Measurements from ENCODE around the gene OR52E2. TPM values are rescaled to one million over a fixed set of nuclear protein-coding genes. Genes with fewer than 3 reads are reported as not detected.

OR52E2 gene
- total and polyA plus RNA-seq, 2 of the 4 experiments (the other 2 are of a cell fraction): not detected

DNA sequence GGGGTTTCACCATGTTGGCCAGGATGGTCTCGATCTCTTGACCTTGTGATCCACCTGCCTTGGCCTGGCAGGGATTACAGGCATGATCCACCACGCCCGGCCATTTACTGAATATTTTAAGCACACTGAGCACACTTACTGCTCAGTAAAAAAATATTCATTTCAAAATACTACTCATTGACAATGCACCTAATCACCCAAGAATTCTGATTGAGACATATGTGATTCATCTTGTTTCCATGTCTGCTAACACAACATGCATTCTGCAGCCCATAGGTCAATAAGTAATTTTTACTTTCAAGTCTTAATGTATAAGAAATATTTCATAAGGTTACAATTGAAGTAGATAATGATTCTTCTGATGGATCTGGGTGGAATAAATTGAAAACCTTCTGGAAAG lies 17.3 kb downstream of the OR52E2 start:
- Histone ChIP-seq H3K4me3 (ENCODE audit: insufficient read depth, low read depth, low read length) (no peak overlapping the region), H3K27me3 (ENCODE audit: control insufficient read depth, insufficient read depth, low read length) (no peaks in the 10 kb centered on the region), H4K8ac (ENCODE audit: low read depth in 2 of 2, low read length in 2 of 2) (no peak overlapping the region), H2BK20ac (ENCODE audit: low read depth, low read length) (no peak overlapping the region), H3K23ac (ENCODE audit: low read depth, low read length) (no peak overlapping the region), H4K20me1 (ENCODE audit: insufficient read depth, low read length) (no peaks in the 10 kb centered on the region), H3K4me2 (ENCODE audit: low read depth, low read length) (no peak overlapping the region), H3K27ac (ENCODE audit: insufficient read depth, low read length) (no peak overlapping the region), H2AK9ac (replicated peaks; ENCODE audit: low read depth, low read length, poor library complexity) (no peak overlapping the region), H2BK5ac (ENCODE audit: low read depth, low read length, poor library complexity, severe bottlenecking) (no peak overlapping the region), H3K14ac (replicated peaks; ENCODE audit: low read depth, low read length) (no peak overlapping the region), H3K9me1 (ENCODE audit: insufficient read depth, low read length) (no peaks in the 10 kb centered on the region), H2AK5ac (ENCODE audit: low read depth, low read length) (no peak overlapping the region), H2BK120ac (ENCODE audit: low read depth, low read length) (no peak overlapping the region), H3K79me1 (ENCODE audit: low read depth in 1 of 2, low read length in 2 of 2) (no peaks in the 10 kb centered on the region), H3K9me3 (ENCODE audit: control insufficient read depth, insufficient read depth, low read length) (no peaks in the 10 kb centered on the region), H4K5ac (ENCODE audit: low read depth, low read length) (no peak overlapping the region), H3K56ac (ENCODE audit: extremely low read depth, insufficient read depth, low read length) (no peak overlapping the region), H2BK15ac (ENCODE audit: low read depth, low read length) (no peak overlapping the region), H3K18ac (ENCODE audit: low read depth, low read length) (no peak overlapping the region), H3K4ac (ENCODE audit: low read depth, low read length) (no peak overlapping the region), H3K9ac (ENCODE audit: low read depth, low read length) (no peak overlapping the region), H2AFZ (replicated peaks; ENCODE audit: low read length, poor library complexity) (no peak overlapping the region), H4K91ac (ENCODE audit: insufficient read depth, low read depth, low read length) (no peak overlapping the region), H3K36me3 (ENCODE audit: control insufficient read depth, insufficient read depth, low read length) (no peaks in the 10 kb centered on the region), H3K4me1 (ENCODE audit: control insufficient read depth, insufficient read depth, low read length) (no peaks in the 10 kb centered on the region)
- in situ Hi-C loops (cut with MboI; ENCODE audit: low sequenced_read_pairs) (no loop called here), dilution Hi-C loops (cut with HindIII; ENCODE audit: low sequenced_read_pairs, unreplicated experiment) (no loop called here), intact Hi-C loops (cut with micrococcal nuclease) (no loop called here)
- ATAC-seq (ENCODE audit: low read depth) (no peak), DNase-seq (no peak)
- no TSS peak for BruUV-seq (replicated peaks)
- ChIA-PET CTCF (no interaction called here), POLR2A (ENCODE audit: unreplicated experiment) (no interaction called here)
- 60% methylated on average over 1 of the region's 3 CpGs; no CpG with 5 or more reads in 1 of the 2 experiments for WGBS, 2 experiments (ENCODE audit: extremely low coverage in 2 of 2, insufficient read length in 1 of 2)
- TF ChIP-seq FOS (IDR thresholded peaks at IDR 0.05; ENCODE audit: low read depth, low read length) (no peak), MAFK (IDR thresholded peaks at IDR 0.05; ENCODE audit: low read depth, low read length) (no peak), SMC3 (IDR thresholded peaks at IDR 0.05; ENCODE audit: low read depth, low read length) (no peak), MXI1 (IDR thresholded peaks at IDR 0.05; ENCODE audit: borderline replicate concordance, low read depth, low read length) (no peak), RFX5 (IDR thresholded peaks at IDR 0.05; ENCODE audit: low read depth, low read length) (no peak), BHLHE40 (IDR thresholded peaks at IDR 0.05; ENCODE audit: low read depth, low read length) (no peak), MAZ (IDR thresholded peaks at IDR 0.05; ENCODE audit: borderline replicate concordance, low read depth, low read length) (no peak), CHD1 (IDR thresholded peaks at IDR 0.05; ENCODE audit: low read depth, low read length) (no peak), CEBPB (IDR thresholded peaks at IDR 0.05; ENCODE audit: low read depth, low read length) (no peak), POLR2A (IDR thresholded peaks at IDR 0.05; ENCODE audit: low read depth, low read length) (no peak)
- TF ChIP-seq, protein P1, sequence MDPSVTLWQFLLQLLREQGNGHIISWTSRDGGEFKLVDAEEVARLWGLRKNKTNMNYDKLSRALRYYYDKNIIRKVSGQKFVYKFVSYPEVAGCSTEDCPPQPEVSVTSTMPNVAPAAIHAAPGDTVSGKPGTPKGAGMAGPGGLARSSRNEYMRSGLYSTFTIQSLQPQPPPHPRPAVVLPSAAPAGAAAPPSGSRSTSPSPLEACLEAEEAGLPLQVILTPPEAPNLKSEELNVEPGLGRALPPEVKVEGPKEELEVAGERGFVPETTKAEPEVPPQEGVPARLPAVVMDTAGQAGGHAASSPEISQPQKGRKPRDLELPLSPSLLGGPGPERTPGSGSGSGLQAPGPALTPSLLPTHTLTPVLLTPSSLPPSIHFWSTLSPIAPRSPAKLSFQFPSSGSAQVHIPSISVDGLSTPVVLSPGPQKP (IDR thresholded peaks at IDR 0.05; ENCODE audit: borderline replicate concordance, low read depth, low read length): no peak
- TF ChIP-seq, protein P2, sequence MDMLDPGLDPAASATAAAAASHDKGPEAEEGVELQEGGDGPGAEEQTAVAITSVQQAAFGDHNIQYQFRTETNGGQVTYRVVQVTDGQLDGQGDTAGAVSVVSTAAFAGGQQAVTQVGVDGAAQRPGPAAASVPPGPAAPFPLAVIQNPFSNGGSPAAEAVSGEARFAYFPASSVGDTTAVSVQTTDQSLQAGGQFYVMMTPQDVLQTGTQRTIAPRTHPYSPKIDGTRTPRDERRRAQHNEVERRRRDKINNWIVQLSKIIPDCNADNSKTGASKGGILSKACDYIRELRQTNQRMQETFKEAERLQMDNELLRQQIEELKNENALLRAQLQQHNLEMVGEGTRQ (IDR thresholded peaks at IDR 0.05; ENCODE audit: low read depth, low read length): no peak
- TF ChIP-seq, protein P3, sequence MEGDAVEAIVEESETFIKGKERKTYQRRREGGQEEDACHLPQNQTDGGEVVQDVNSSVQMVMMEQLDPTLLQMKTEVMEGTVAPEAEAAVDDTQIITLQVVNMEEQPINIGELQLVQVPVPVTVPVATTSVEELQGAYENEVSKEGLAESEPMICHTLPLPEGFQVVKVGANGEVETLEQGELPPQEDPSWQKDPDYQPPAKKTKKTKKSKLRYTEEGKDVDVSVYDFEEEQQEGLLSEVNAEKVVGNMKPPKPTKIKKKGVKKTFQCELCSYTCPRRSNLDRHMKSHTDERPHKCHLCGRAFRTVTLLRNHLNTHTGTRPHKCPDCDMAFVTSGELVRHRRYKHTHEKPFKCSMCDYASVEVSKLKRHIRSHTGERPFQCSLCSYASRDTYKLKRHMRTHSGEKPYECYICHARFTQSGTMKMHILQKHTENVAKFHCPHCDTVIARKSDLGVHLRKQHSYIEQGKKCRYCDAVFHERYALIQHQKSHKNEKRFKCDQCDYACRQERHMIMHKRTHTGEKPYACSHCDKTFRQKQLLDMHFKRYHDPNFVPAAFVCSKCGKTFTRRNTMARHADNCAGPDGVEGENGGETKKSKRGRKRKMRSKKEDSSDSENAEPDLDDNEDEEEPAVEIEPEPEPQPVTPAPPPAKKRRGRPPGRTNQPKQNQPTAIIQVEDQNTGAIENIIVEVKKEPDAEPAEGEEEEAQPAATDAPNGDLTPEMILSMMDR (conservative IDR thresholded peaks at IDR 0.05; ENCODE audit: low read depth, low read length): no peak
